Parathyroid adenoma (tissue), 2 donors: ENCODE results near the gene TRAK2.

Experiments
- H2AFZ ChIP-seq: fragments of 300-600 bp; sonication (generic); one replicate; pipeline ENCODE4 v1.7.0; 2017; ENCODE audit warnings: antibody characterized with exemption, mild to moderate bottlenecking
- H3K27ac ChIP-seq: fragments of 300-600 bp; sonication (generic); one replicate; pipeline ENCODE4 v1.7.0; 2017
- H3K27me3 ChIP-seq: fragments of 300-600 bp; sonication (generic); one replicate; pipeline ENCODE4 v1.7.0; 2017; ENCODE audit warnings: low read length; ENCODE audit not compliant: control insufficient read depth, insufficient read depth
- H3K36me3 ChIP-seq: fragments of 300-600 bp; sonication (generic); one replicate; pipeline ENCODE4 v1.7.0; 2017; ENCODE audit warnings: low read length; ENCODE audit not compliant: control insufficient read depth, insufficient read depth
- H3K4me1 ChIP-seq: fragments of 300-600 bp; sonication (generic); one replicate; pipeline ENCODE4 v1.7.0; 2017; ENCODE audit warnings: control low read depth
- H3K4me2 ChIP-seq: fragments of 300-600 bp; sonication (generic); one replicate; pipeline ENCODE4 v1.7.0; 2017; ENCODE audit warnings: low read length
- H3K4me3 ChIP-seq: fragments of 300-600 bp; sonication (generic); one replicate; pipeline ENCODE4 v1.7.0; 2017; ENCODE audit warnings: low read depth, low read length
- H3K79me2 ChIP-seq: fragments of 300-600 bp; sonication (generic); one replicate; pipeline ENCODE4 v1.7.0; 2017; ENCODE audit warnings: control low read depth
- H3K9ac ChIP-seq: fragments of 300-600 bp; sonication (generic); one replicate; pipeline ENCODE4 v1.7.0; 2017; ENCODE audit warnings: mild to moderate bottlenecking
- H3K9me3 ChIP-seq: fragments of 300-600 bp; sonication (generic); one replicate; pipeline ENCODE4 v1.7.0; 2017; ENCODE audit warnings: low read length; ENCODE audit not compliant: control insufficient read depth
- CTCF ChIP-seq: fragments of 300-600 bp; sonication (generic); IDR thresholded peaks from one replicate; pipeline ENCODE4 v1.7.0; 2017; ENCODE audit warnings: antibody characterized with exemption, mild to moderate bottlenecking
- donor health status: primary hyperparathyroidism.

TRAK2 gene

GRCh38 chr2:201452058-201452921, 1.0 kb upstream of the TRAK2 start:
- H3K27ac ChIP-seq, result peak overlapping the region; percentile 64
- no peak for TF ChIP-seq CTCF
- no peaks in the 10 kb centered on the region for H3K27me3 ChIP-seq
- no peak overlapping the region for H3K9ac ChIP-seq
- peak overlapping the region; percentile 89 for H3K4me3 ChIP-seq
- H3K79me2 ChIP-seq, result peaks cover 31% of the 10 kb centered on the region
- H2AFZ ChIP-seq, result peak overlapping the region; percentile 84
- no peaks in the 10 kb centered on the region for H3K9me3 ChIP-seq
- peaks cover 9% of the 10 kb centered on the region for H3K4me1 ChIP-seq
- H3K36me3 ChIP-seq, result no peaks in the 10 kb centered on the region
- H3K4me2 ChIP-seq, result peak overlapping the region; percentile 61

GRCh38 chr2:201450954-201451291, 335 bp downstream of the TRAK2 start:
- TF ChIP-seq CTCF, result no peak
- peak overlapping the region; percentile 89 for H3K4me3 ChIP-seq
- H3K4me2 ChIP-seq, result peak overlapping the region; percentile 62
- H3K9me3 ChIP-seq, result no peaks in the 10 kb centered on the region
- peak overlapping the region; percentile 64 for H3K27ac ChIP-seq
- peak overlapping the region; percentile 21 for H3K9ac ChIP-seq
- H2AFZ ChIP-seq, result peak overlapping the region; percentile 84
- H3K79me2 ChIP-seq, result peaks cover 31% of the 10 kb centered on the region
- no peaks in the 10 kb centered on the region for H3K36me3 ChIP-seq
- H3K4me1 ChIP-seq, result peaks cover 9% of the 10 kb centered on the region
- H3K27me3 ChIP-seq, result no peaks in the 10 kb centered on the region

GRCh38 chr2:201448701-201449100, 2.6 kb downstream of the TRAK2 start:
- no peak overlapping the region for H3K9ac ChIP-seq
- no peaks in the 10 kb centered on the region for H3K9me3 ChIP-seq
- no peak overlapping the region for H3K4me2 ChIP-seq
- peaks cover 31% of the 10 kb centered on the region for H3K79me2 ChIP-seq
- peaks cover 9% of the 10 kb centered on the region for H3K4me1 ChIP-seq
- H2AFZ ChIP-seq, result no peak overlapping the region
- H3K27me3 ChIP-seq, result no peaks in the 10 kb centered on the region
- H3K4me3 ChIP-seq, result no peak overlapping the region
- TF ChIP-seq CTCF, result no peak
- no peak overlapping the region for H3K27ac ChIP-seq
- no peaks in the 10 kb centered on the region for H3K36me3 ChIP-seq

GRCh38 chr2:201448061-201448460, 3.2 kb downstream of the TRAK2 start:
- no peak overlapping the region for H2AFZ ChIP-seq
- H3K27ac ChIP-seq, result no peak overlapping the region
- H3K4me1 ChIP-seq, result peaks cover 9% of the 10 kb centered on the region

More at GRCh38 chr2:201448061-201448460, 3.2 kb downstream of the TRAK2 start:
- Histone ChIP-seq H3K4me3 (no peak overlapping the region), H3K9me3 (no peaks in the 10 kb centered on the region), H3K4me2 (no peak overlapping the region), H3K9ac (no peak overlapping the region), H3K36me3 (no peaks in the 10 kb centered on the region), H3K27me3 (no peaks in the 10 kb centered on the region), H3K79me2 (peaks cover 35% of the 10 kb centered on the region)
- no peak for TF ChIP-seq CTCF
